ENCODE data around the gene PNPLA2.

Gene PNPLA2

DNA sequence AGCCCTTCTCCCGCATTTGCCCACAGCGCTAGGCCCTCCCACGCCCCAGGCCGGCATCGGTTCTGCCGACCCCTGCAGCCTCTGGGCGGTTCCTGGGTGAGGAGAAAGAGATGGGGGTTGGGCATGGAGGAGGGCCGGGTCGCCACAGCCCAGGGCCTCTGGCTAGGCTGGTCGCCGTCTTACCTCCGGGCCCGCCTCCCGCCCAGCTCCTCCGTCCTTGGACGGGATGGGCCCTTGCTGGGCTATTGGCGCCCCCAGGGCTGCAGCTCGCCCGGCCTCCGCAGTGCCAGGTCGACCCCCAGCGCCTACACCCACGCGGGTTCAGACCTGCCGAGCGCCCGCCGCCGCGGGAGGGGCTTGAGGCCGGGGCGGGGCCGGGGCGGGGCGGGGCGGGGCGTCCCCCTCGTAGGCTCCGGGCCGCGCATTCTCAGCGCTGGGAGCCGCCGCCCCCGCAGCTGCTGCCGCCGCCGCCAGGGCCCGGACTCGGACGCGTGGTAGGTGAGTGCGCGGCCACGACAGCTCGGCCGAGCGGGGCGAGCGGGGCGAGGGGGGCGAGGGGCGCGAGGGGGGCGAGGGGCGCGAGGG lies 13.9 kb downstream of the PNPLA2 start, which contains the start of gene CD151:
TSS of gene CD151 (plus strand) at position 424 of the 585 bp plus-strand sequence. CDS start 3,118 bp downstream, outside the sequence.
- DNase-seq: no peak

DNA sequence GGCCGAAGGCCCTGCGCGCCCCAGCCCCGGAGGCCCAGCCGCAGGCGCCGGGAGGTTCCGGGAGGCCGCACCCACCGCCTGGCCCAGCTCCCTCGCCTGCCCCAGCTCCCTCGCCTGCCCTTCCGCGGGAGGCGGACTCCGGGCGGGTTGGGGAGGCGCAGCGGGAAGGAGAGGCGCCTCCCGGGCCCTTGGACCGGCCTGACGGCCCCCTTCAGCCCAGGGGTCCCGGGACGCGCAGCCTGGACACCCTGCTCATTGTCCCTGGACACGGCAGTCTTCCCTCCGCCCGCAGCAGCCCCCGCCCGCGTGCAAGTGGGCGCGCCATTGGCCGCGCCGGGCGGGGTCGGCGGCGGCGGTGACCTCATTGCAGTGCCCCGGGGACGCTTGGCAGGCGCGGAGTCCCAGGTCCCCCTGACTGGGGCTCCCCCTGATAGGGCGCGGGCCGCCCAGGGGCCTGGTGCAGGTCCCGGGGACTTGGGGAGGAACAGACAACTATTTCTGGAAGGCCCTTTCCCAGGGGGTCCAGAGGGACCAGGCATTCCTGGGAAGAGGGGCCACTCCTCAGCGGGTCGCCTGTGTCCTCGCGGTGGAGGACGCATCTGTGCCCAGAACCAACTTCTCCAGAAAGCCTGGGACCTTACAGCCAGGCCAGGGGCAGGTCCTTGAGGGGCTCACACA lies 14.5 kb downstream of the PNPLA2 start:
- no peak for DNase-seq

DNA sequence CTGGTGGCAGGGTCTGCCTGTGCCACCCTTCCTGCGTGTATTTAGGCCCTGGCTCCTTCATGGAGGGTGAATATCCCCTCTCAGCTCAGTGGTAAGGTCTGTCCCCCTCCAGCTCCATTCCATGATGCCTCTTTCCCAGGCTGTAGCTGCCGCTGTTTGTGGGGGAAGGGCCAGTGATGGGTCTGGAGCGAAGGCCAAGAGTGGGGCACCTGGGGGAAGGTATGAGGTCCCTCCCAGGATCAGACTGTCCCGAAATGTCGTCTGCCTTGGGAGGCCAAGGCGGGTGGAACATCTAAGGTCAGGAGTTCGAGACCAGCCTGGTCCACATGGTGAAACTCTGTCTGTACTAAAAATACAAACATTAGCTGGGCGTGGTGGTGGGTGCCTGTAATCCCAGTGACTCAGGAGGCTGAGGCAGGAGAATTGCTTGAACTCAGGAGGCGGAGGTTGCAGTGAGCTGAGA lies 15.2 kb downstream of the PNPLA2 start:
- DNase-seq: no peak

DNA sequence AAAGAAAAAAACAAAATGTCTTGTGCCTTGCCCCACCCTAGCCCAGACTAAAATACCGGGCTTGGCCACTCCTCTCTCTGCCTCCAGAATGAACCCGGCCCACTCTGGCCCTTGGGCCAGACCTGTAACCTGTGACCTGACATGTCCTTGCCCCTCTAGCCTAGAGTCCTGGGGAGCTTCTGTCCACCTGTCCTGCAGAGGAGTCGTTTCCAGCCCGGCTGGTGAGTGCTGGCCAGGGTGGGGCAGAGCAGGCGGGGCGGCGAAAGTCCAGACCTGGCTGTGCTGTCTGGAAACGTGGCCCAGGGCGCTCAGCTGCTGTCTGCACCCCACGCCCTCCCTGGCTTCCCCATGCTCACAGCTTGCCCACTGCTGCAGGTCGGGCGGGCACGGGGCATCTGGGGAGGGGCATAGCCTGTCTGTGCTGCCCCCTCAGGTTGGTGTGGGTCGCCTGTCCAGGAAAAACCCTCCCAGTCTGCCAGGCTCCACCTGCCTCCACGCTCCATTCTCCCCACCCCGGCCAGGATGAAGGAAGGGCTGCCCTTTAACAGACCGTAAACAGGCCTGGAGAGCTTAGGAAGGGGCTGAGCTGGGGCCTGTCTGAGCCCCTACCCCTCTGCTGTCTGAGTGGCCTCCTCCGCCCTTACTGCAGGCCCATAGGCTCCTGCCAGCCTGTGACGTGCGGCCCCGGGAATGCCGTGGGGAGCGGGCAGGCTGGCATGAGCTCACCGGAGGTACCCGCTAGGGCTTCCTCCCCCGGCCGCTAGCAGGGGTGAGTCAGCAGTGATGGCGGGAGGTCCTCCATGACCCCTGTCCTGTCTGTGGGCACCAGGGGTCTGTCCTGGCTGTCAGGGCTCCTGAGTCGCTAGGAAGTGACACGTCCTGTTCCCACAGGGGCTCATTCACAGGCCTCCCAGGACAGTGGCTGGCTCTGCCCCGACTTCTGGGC lies 15.9 kb downstream of the PNPLA2 start:
- no peak for DNase-seq

DNA sequence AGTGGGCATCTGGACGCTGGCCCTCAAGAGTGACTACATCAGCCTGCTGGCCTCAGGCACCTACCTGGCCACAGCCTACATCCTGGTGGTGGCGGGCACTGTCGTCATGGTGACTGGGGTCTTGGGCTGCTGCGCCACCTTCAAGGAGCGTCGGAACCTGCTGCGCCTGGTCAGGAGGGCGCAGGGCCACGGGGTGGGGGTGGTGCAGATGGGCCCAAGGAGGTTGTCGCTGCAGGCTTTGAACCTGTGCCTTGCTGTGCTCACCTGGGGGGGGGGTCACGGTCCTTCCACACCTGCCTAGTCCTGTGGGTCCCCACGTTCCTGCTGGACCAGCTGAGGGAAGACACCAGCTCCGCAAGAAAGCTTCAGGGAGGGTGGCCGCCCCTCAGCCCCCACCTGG lies 17.6 kb downstream of the PNPLA2 start:
- no peak for DNase-seq

DNA sequence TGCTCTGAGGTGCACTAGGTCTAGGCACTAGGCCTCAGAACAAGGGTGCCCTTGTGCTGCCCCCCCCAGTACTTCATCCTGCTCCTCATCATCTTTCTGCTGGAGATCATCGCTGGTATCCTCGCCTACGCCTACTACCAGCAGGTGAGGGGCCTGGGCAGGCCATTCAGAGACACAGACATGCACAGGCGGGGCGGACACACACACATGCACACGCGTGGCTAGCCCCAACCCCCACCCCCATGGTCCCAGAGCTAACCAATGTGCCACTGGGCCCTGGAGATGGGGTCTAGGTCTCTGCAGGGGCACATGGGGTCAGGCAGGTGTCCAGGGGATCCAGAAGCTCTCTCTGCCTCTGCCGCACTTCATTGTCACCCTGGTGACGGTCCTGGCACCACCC lies 18.0 kb downstream of the PNPLA2 start:
- no peak for DNase-seq

DNA sequence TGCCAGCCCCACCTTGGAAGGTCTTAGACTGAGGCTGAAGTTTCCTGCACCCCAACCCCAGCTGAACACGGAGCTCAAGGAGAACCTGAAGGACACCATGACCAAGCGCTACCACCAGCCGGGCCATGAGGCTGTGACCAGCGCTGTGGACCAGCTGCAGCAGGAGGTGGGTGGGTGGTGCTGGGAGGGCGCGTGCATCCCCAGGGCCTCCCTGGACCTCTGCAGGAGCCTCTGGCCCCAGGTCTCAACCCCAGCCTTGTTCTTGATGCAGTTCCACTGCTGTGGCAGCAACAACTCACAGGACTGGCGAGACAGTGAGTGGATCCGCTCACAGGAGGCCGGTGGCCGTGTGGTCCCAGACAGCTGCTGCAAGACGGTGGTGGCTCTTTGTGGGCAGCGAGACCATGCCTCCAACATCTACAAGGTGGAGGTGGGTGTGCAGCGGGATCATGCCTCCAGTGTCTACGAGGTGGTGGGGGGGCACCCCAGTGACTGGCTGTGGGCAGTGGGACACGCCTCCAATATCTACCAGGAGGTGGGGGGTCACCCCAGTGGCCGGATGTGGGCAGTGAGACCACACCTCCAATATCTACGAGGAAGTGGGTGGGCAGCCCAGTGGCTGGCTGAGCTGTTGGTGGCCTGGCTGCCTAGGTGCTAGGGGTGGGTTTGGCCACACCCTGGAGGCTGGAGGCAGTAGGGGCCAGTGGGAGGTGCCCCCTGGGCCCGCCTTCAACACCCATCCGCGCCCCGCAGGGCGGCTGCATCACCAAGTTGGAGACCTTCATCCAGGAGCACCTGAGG lies 18.7 kb downstream of the PNPLA2 start:
- no peak for DNase-seq

DNA sequence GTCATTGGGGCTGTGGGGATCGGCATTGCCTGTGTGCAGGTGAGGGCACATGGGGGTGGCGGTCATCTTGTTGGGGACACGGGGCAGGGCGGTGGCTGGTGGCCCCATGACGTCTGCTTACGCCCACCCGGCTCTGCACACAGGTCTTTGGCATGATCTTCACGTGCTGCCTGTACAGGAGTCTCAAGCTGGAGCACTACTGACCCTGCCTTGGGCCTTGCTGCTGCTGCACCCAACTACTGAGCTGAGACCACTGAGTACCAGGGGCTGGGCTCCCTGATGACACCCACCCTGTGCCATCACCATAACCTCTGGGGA lies 19.2 kb downstream of the PNPLA2 start:
- no peak for DNase-seq

DNA sequence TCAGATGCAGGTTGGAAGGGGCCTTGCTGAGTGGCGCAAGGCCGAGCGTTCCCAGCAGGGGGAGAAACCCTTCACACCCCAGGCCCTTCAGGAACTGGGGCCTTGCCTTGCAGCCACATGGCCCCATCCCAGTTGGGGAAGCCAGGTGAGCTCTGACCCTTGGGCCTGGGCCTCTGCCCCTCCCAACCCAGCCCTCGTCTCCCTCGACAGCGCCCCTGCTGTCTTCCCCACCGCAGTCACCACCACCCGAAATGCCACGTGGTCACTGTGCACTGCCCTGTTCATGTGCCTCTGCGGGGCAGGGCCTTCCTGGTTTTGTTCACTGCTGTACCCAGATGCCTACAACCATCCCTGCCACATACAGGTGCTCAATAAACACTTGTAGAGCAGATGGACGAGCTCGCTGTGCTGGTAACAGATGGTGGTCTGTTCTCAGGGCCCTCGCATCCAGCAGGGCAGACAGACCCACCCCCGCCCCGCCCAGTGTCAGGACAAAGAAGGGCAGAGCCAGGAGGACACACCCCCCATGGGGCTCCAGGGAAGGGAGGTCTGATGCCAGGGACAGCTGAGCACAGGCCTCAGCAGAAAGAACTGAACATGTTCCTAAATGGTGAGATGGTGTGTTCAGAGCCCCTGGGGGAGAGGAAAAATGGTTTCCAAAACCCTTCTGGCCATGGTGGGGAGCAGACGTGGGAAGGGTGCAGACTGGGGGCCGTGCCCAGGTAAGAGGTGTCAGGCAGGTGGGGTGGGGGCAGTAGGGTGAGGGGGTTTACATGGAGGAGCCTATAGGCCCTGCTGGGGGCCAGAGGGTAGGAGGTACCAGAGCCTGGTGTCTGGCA lies 19.9 kb downstream of the PNPLA2 start:
- DNase-seq: peak; percentile 79

DNA sequence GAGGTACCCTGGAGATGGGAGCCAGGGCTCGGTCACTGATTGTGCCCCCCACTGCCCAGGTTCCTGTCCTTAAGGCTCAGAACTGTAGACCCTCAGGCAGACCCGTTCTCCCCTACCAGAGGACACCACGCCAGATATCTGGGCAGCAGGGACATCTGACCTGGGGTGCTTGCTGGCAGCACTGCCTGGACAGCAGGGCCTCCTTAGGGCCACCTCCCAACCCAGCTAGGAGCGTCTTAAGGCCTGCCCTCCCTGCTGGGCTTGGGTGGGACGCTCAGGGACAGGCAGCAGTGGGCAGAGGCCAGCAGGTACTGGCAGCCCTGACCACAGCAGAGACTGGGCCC lies 20.5 kb downstream of the PNPLA2 start:
- DNase-seq: no peak

DNA sequence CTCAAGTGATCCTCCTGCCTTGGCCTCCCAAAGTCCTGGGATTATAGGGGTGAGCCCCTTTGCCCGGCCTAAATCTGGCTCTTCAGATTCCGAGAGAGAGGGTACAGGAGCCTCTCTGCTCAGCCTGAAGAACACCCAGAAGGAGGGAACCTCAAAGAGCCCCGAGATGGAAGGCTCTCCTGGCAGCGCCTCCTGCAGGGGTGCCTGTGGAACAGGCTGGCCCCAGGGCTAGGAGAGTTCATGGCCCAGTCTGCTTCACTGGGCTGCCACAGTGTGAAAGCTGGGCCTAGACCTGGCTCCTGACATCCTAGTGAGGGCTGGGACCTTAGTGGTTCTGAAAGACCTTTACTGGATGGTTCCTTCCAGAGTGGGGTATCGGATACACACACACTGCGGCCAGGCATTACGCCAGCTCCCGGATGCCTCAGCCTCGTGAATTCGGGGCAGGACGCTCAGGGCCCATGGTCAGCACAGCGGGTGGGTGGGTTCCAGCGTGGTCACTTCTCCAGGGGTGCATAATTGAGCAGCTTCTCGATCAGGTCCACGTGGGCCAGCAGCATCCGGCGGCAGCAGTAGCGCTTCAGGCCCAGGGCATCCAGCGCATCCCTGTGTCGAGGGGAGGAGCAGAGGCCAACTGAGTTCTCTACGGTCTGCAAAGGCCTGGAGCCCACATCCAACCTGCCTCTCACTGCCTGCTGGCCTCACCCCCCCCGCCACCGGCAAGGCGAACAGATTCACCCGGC lies 21.3 kb downstream of the PNPLA2 start:
- DNase-seq: no peak

DNA sequence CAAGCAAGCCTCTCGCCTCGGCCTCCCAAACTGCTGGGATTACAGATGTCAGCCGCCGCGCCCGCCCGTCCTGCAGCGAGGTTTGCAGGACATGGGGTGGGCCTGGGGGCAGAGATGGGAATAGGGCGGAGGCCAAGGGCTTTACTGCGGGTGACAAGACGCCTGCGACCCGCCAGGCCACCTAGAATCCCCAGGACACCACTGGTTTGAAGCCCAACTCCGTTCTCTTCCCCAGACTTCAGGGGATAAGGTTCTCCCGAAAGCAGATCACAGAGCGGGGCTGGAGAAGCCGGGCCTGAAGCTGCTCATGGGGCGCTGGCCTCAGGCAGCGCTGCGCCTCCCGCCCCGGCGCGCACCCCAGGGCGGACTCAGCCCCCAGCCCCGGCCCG lies 23.3 kb downstream of the PNPLA2 start:
- no peak for DNase-seq

DNA sequence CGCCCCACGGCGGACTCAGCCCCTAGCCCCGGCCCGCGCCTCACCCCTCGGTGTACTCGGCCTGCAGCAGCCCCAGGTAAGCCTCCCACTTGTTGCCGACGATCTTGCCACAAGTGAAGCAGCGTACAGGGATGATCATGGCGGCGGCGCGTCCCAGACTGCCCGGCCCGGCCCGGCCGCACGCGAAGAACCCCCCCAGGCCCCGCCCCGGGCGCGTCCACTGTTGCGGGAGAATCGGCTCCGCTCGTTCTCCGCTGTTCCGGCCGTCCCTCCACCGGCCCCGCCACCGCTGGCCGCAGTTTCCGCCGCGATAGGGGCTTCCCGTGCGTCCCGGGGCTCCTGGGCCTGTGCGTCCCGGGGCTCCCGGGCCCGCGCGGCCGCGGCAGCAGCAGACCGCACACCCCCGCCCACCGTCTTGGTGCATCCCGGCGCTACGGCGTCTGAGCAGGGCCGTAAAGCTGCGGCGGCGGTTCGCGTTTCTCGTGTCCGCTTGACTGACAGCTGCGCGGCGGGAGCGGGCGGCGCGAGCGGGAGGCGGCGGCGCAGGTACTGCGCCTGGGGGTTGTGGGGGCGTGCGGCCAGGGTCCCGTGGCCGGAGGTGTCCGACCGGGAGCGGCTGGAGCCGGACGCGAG lies 23.8 kb downstream of the PNPLA2 start, which contains the start of the genes POLR2L and TSPAN4:
TSS of gene POLR2L (minus strand) at position 160 of the 633 bp plus-strand sequence. CDS start at position 139, 21 bp downstream.
TSS of gene TSPAN4 (plus strand) at position 483 of the 633 bp plus-strand sequence. CDS start 7,453 bp downstream, outside the sequence.
- no peak for DNase-seq

DNA sequence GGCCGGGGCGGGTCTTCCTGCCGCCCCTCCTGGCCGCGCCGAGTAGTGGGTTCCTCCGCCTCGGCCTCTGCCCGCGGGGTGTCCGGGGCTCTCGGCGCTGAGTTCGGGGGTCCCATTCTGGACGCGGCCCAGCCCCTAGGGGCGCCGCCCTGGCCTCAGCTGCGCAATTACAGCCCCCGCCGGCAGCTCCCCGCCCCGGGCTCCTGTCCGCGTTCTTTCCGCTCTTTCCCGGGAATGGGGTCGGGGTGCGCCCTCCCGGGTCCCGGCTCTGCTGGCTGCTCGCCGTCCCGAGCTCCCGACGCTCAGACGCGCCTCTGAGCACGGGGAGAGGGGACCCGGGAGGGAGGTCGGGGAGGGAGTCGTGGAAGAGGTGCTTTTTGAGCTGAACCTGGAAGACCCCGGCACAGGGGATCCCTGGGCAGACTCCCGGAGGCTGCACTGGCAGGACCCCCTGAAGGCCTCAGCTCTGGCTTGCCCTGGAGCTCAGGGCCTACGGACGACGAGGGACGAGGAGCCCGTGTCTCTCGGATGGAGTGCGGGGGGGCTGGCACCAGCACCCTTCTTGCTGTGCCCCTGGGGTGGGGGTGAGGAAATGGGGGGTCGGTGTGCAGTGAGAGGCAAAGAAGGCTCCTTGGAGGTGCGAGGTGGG lies 24.5 kb downstream of the PNPLA2 start:
- no peak for DNase-seq

DNA sequence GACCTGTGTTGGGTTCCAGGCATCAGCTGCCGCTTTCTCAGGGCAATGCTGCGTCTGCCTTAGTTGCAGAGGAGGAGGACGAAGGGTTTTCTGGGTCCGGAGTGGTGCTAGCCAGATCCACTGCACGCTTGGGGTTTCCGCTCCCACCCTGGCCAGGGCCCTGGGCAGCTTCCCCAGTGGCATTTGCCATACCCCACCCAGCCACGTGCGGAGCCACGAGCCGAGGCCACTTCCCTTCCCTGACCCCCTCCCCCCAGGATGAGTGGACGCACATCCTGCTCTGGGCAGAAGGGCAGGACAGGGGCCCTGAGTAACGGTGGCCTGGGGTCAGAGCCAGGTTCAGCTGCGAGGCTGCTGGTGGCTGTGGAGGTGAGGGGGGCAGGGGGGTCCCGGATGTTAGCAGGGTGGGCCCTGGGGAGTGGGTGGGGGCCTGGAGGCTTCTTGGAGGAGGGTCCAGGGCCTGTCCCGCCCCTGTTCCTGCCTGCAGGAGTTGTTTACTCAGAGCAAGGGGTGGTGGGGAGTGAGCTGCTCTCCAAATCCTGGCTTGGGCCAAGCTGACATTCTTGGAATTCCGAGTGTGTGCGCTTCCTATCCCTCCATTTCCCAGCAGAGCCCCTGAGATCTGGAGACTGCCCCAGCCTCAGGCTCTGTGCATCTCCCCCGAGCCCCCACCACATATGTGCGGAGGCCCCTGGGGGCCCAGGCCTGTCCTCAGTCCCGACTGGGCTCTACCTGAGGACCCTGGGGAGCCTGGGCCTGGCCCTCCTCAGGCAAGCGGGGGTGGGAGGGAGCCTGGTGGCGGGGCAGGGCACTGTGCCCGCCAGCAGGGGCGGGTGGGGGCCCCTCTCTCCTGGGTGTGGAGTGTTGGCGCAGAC lies 25.3 kb downstream of the PNPLA2 start:
- DNase-seq: no peak

DNA sequence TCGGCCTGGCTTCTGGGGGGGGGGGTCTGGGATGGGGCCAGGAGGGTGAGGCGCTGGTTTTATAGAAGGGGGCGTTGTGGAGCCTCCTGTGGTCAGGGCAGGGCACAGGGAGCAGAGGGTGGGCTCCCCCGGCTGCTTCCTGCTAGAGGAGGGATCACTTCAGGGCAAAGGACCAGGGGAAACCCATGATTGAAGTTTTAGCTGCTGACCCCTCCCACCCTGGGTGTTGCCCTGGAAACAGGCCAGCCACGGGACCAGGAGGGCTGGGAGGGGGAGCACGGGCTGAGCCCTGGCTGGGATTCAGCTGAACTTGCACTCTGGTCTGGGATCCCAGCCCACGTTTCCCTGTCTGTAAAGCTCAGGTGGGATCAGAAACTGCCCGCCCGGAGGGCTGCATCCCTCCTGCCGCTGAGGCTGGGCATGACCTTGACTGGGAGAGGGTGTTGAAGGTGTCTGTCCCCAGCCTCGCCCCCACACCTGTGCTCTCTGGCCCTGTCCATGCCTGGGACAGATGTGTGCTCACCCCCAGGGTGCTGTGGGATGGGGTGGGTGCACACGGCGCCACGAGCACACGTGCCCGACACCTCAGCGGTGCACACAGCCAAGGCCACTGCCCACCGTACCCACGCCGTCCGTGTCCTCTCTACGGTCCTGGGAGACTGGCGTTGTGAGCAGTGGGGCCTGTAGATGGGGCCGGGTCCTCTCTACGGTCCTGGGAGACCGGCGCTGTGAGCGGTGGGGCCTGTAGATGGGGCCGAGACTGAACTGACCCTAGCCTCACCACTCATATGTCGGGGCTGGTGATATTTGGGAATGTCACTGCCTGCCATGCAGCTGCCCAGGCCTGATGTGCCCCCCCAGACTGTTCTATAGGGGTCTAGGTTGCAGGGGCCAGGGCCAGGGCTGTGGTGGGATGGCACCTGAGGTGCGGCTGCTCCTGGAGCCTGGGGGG lies 26.3 kb downstream of the PNPLA2 start:
- no peak for DNase-seq

DNA sequence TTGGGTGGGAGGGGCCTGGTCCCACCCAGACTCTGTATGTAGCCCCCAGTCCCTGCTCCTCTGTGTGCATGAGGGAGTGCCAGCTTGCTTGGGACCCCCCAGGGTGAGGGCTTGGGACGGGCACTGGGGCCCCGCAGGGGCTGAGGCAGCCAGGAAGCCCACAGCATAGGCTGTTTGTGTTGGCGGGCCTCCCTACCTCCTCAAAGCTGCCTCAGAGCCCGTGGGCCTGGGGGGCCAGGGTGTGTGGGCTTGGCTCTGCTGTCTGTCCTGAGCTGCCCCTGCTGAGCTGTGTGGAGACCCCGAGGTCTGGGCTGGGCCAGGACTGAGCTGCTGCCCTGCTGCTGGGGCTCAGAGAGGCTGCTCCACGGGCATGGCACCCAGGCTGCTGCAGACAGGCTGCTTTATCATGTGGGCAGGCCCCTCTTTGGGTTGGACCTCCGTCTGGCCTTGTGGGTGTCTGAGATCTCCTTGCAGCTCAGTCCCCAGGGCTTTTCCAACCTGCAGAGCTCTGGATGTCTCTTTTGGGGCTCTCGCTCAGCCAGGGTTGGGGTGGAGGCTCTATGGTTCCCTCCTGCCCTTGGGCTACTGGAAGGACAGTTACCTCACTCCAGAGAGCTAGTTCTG lies 27.3 kb downstream of the PNPLA2 start:
- DNase-seq: no peak
